Suprapubic skin (tissue), 3 donors: ENCODE data around the gene FAM161A.

Source experiments
- CTCF ChIP-seq, 2 donors: fragments of 200-600 bp in 1 of 2; fragments of 450-650 bp in 1 of 2; sonication (generic) in 1 of 2; IDR thresholded peaks; one replicate each; pipeline ENCODE4 v1.5.1; 2016 to 2019; ENCODE audit warnings: antibody characterized with exemption in 2 of 2, mild to moderate bottlenecking in 1 of 2, moderate library complexity in 1 of 2
- EP300 ChIP-seq: sonication (generic); formaldehyde crosslinking; IDR thresholded peaks from one replicate; pipeline ENCODE4 v1.6.1; 2017; ENCODE audit warnings: antibody characterized with exemption

- TF ChIP-seq EP300 (no peak), CTCF (IDR thresholded peaks at IDR 0.05) (no peak)
These were observed 42.0 kb downstream of the FAM161A start for GRCh38 chr2:61811821-61812220.
